Astrocyte (in vitro differentiated cells and primary cell): Measurements from ENCODE around the gene CD163L1. TPM values are rescaled to one million over a fixed set of nuclear protein-coding genes. Genes with fewer than 3 reads are reported as not detected.

Experiments
- DNase-seq: peaks from one replicate; pipeline ENCODE4 v3.0.0-alpha.2; 2010; ENCODE audit warnings: low read depth
- FAIRE-seq: peaks from 2 replicates; lab custom pipeline; 2011; peaks lifted over from hg19 to GRCh38; lab: Jason Lieb, UNC
- H2AFZ ChIP-seq: 2 replicates; pipeline ENCODE4 v1.6.0; 2012; ENCODE audit warnings: low read depth, low read length, inconsistent platforms
- H3K27ac ChIP-seq: 2 replicates; pipeline ENCODE4 v1.5.1; 2011; ENCODE audit warnings: low read depth, low read length, inconsistent platforms
- H3K27me3 ChIP-seq: 2 replicates; pipeline ENCODE4 v1.6.0; 2011; ENCODE audit warnings: low read length, inconsistent platforms; ENCODE audit not compliant: insufficient read depth
- H3K36me3 ChIP-seq: 2 replicates; pipeline ENCODE4 v1.5.1; 2011; ENCODE audit warnings: low read length, inconsistent platforms; ENCODE audit not compliant: insufficient read depth
- H3K4me1 ChIP-seq: 2 replicates; pipeline ENCODE4 v1.5.1; 2011; ENCODE audit warnings: low read length, inconsistent platforms; ENCODE audit not compliant: insufficient read depth
- H3K4me2 ChIP-seq: 2 replicates; pipeline ENCODE4 v1.6.0; 2012; ENCODE audit warnings: low read length, inconsistent platforms
- H3K4me3 ChIP-seq: 2 replicates; pipeline ENCODE4 v1.5.1; 2011; ENCODE audit warnings: low read depth, mild to moderate bottlenecking, low read length, inconsistent platforms; ENCODE audit not compliant: insufficient read depth
- H3K79me2 ChIP-seq: 2 replicates; pipeline ENCODE4 v1.6.0; 2012; ENCODE audit warnings: mild to moderate bottlenecking, low read length, inconsistent platforms; ENCODE audit not compliant: insufficient read depth
- H3K9ac ChIP-seq: 2 replicates; pipeline ENCODE4 v1.6.0; 2012; ENCODE audit warnings: mild to moderate bottlenecking, low read length, inconsistent platforms
- H3K9me3 ChIP-seq: 2 replicates; pipeline ENCODE4 v1.5.1; 2012; ENCODE audit warnings: low read depth, mild to moderate bottlenecking, low read length, inconsistent platforms; ENCODE audit not compliant: insufficient read depth
- H4K20me1 ChIP-seq: 2 replicates; pipeline ENCODE4 v1.6.0; 2012; ENCODE audit warnings: low read length, inconsistent platforms; ENCODE audit not compliant: insufficient read depth
- H3K27ac Mint-ChIP-seq: one replicate; pipeline ENCODE4 v1.8.0; 2021; ENCODE audit warnings: mild to moderate bottlenecking, mixed read lengths; ENCODE audit not compliant: unreplicated experiment
- H3K27me3 Mint-ChIP-seq: one replicate; pipeline ENCODE4 v1.8.0; 2021; ENCODE audit warnings: low read depth, mixed read lengths; ENCODE audit not compliant: unreplicated experiment
- H3K36me3 Mint-ChIP-seq: one replicate; pipeline ENCODE4 v1.8.0; 2021; ENCODE audit warnings: low read depth, mixed read lengths; ENCODE audit not compliant: unreplicated experiment
- H3K4me1 Mint-ChIP-seq: one replicate; pipeline ENCODE4 v1.8.0; 2021; ENCODE audit warnings: low read depth, mixed read lengths; ENCODE audit not compliant: unreplicated experiment
- H3K4me3 Mint-ChIP-seq: one replicate; pipeline ENCODE4 v1.8.0; 2021; ENCODE audit warnings: mild to moderate bottlenecking, moderate library complexity, mixed read lengths; ENCODE audit not compliant: unreplicated experiment
- H3K9me3 Mint-ChIP-seq: one replicate; pipeline ENCODE4 v1.8.0; 2021; ENCODE audit warnings: mild to moderate bottlenecking, mixed read lengths; ENCODE audit not compliant: unreplicated experiment
- CTCF ChIP-seq: IDR thresholded peaks from 2 replicates; pipeline ENCODE4 v1.5.1; 2011; ENCODE audit warnings: low read depth, mild to moderate bottlenecking, inconsistent platforms, low read length, moderate library complexity; ENCODE audit not compliant: insufficient read depth
- EZH2 ChIP-seq: IDR thresholded peaks from 2 replicates; pipeline ENCODE4 v1.6.1; 2012; ENCODE audit warnings: mild to moderate bottlenecking, low read length, inconsistent platforms; ENCODE audit not compliant: insufficient read depth
- total RNA-seq: library from RNA; stranded (reverse); gene quantifications from 2 replicates; pipeline ENCODE4 v1.2.1, GENCODE V29; 2021

Gene CD163L1
- total RNA-seq, 1 donor from 2014 or later = 1.3 TPM

- peak; percentile 5 for FAIRE-seq
- Histone ChIP-seq H3K4me2 (no peak overlapping the region), H3K79me2 (no peaks in the 10 kb centered on the region), H3K4me3 (no peak overlapping the region), H3K27ac (no peak overlapping the region), H3K27me3 (no peaks in the 10 kb centered on the region), H3K4me1 (no peaks in the 10 kb centered on the region), H3K36me3 (no peaks in the 10 kb centered on the region), H3K9me3 (no peaks in the 10 kb centered on the region), H2AFZ (no peak overlapping the region), H3K9ac (no peak overlapping the region), H4K20me1 (no peaks in the 10 kb centered on the region)
- H3K27ac Mint-ChIP-seq = no peak overlapping the region
- H3K9me3 Mint-ChIP-seq = peaks cover 2% of the 10 kb centered on the region
- H3K36me3 Mint-ChIP-seq = no peaks in the 10 kb centered on the region
- DNase-seq = no peak
- H3K4me1 Mint-ChIP-seq = no peaks in the 10 kb centered on the region
- TF ChIP-seq CTCF (no peak), EZH2 (no peak)
- no peak overlapping the region for H3K4me3 Mint-ChIP-seq
- H3K27me3 Mint-ChIP-seq = no peaks in the 10 kb centered on the region
These were observed 48.0 kb downstream of the CD163L1 start for GRCh38 chr12:7395950-7396349.

DNA sequence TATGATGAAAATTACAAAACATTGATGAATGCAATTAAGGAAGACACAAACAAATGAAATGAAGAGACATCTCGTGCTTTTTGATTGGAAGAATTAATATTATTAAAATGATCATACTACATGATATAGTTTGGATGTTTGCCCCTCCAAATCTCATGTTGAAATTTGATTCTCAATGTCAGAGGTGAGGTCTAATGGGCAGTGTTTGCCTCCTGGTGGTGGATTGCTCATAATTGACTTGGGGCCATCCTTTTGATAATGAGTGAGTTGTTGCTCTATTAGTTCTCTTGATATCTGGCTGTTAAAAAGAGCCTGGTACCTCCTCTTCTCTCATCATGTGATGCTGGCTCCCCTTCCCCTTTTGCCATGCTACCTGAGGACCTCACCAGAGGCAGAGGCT is 56.7 kb downstream of the CD163L1 start:
- H3K79me2 ChIP-seq = no peaks in the 10 kb centered on the region
- H3K4me3 ChIP-seq = no peak overlapping the region
- H3K4me1 Mint-ChIP-seq = no peaks in the 10 kb centered on the region
- no peak overlapping the region for H3K9ac ChIP-seq
- no peak overlapping the region for H3K4me3 Mint-ChIP-seq
- no peak overlapping the region for H3K27ac ChIP-seq
- TF ChIP-seq EZH2 (no peak), CTCF (no peak)
- H3K36me3 Mint-ChIP-seq = no peaks in the 10 kb centered on the region
- no peaks in the 10 kb centered on the region for H3K27me3 ChIP-seq
- H3K9me3 ChIP-seq = no peaks in the 10 kb centered on the region
- FAIRE-seq (no peak), DNase-seq (no peak)
- no peaks in the 10 kb centered on the region for H3K36me3 ChIP-seq
- H3K4me1 ChIP-seq = no peaks in the 10 kb centered on the region
- H2AFZ ChIP-seq = no peak overlapping the region
- H3K9me3 Mint-ChIP-seq = peaks cover 1% of the 10 kb centered on the region
- no peak overlapping the region for H3K27ac Mint-ChIP-seq
- H4K20me1 ChIP-seq = no peaks in the 10 kb centered on the region
- H3K4me2 ChIP-seq = no peak overlapping the region
- H3K27me3 Mint-ChIP-seq = no peaks in the 10 kb centered on the region

DNA sequence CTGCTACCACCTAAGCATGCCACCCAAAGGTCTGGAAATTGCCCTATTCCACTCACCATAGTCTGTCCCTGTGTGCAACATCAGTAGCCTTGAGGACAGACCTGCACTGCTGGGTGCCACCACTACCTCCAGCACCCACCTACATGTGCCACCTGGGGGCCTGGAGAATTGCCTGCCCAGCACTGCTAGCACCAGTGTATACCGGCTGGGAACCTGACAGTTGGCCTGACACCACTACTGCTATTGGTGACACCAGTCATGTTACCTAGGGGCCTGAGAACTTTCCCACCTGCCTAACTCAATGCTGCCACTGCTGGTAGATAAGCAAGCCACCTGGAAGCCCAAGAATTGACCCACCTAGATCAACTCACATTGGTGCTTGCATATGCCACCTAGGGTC is 60.8 kb downstream of the CD163L1 start:
- Histone ChIP-seq H3K9me3 (no peaks in the 10 kb centered on the region), H3K36me3 (no peaks in the 10 kb centered on the region)
- TF ChIP-seq CTCF (no peak), EZH2 (no peak)

More for the DNA sequence above, 60.8 kb downstream of the CD163L1 start:
- Histone ChIP-seq H3K4me2 (no peak overlapping the region), H3K79me2 (no peaks in the 10 kb centered on the region), H4K20me1 (no peaks in the 10 kb centered on the region), H3K9ac (no peak overlapping the region), H3K4me3 (no peak overlapping the region), H3K4me1 (no peaks in the 10 kb centered on the region), H2AFZ (no peak overlapping the region), H3K27me3 (no peaks in the 10 kb centered on the region), H3K27ac (no peak overlapping the region)
- Mint-ChIP-seq H3K4me1 (no peaks in the 10 kb centered on the region), H3K27ac (no peak overlapping the region), H3K27me3 (no peaks in the 10 kb centered on the region), H3K4me3 (no peak overlapping the region), H3K9me3 (peaks cover 1% of the 10 kb centered on the region), H3K36me3 (no peaks in the 10 kb centered on the region)
- FAIRE-seq (no peak), DNase-seq (no peak)
